H1 (cell line): ENCODE results near the gene TXNDC2. TPM values are rescaled to one million over a fixed set of nuclear protein-coding genes. Genes with fewer than 3 reads are reported as not detected.

Source experiments
- CTCF ChIA-PET: fragments of 300-600 bp; sonication (Branson Sonifier 250); formaldehyde crosslinking; loops from one replicate; lab custom pipeline; 2021; ENCODE audit not compliant: partially characterized antibody; lab: Charles Lee
- POLR2A ChIA-PET: fragments of 300-600 bp; sonication (Branson Sonifier 250); formaldehyde crosslinking; loops from one replicate; lab custom pipeline; 2021; ENCODE audit warnings: inconsistent platforms; ENCODE audit not compliant: partially characterized antibody; lab: Charles Lee
- DNase-seq, 2 experiments: peaks; one replicate each; pipeline versions ENCODE4 v3.0.0 to v3.0.0-alpha.2; 2010 to 2022; ENCODE audit warnings: low spot score in 2 of 2, low read depth in 1 of 2, mixed read lengths in 1 of 2
- FAIRE-seq: peaks from 2 replicates; lab custom pipeline; 2011; peaks lifted over from hg19 to GRCh38; lab: Jason Lieb, UNC
- H2AFZ ChIP-seq: 2 replicates; pipeline ENCODE4 v1.8.1; 2012; ENCODE audit warnings: low read length, inconsistent platforms
- H2AK5ac ChIP-seq: 2 replicates; pipeline ENCODE4 v1.6.1; 2013; ENCODE audit warnings: low read depth, low read length
- H2BK120ac ChIP-seq: replicated peaks from 2 replicates; pipeline ENCODE3; 2013; ENCODE audit warnings: low read depth, low read length, inconsistent platforms
- H2BK12ac ChIP-seq: 2 replicates; pipeline ENCODE4 v1.6.1; 2013; ENCODE audit warnings: low read depth, low read length
- H2BK15ac ChIP-seq: 2 replicates; pipeline ENCODE4 v1.6.1; 2013; ENCODE audit warnings: low read length
- H2BK20ac ChIP-seq: 2 replicates; pipeline ENCODE4 v1.6.1; 2013; ENCODE audit warnings: low read length
- H2BK5ac ChIP-seq: 2 replicates; pipeline ENCODE4 v1.6.1; 2013; ENCODE audit warnings: low read depth, low read length
- H3K14ac ChIP-seq: 2 replicates; pipeline ENCODE4 v1.6.1; 2013; ENCODE audit warnings: inconsistent platforms; ENCODE audit not compliant: insufficient read length
- H3K18ac ChIP-seq: 2 replicates; pipeline ENCODE4 v1.6.1; 2013; ENCODE audit warnings: low read length; ENCODE audit errors: extremely low read depth
- H3K23ac ChIP-seq: 2 replicates; pipeline ENCODE4 v1.6.1; 2013; ENCODE audit warnings: inconsistent platforms; ENCODE audit not compliant: insufficient read length
- H3K23me2 ChIP-seq: 2 replicates; pipeline ENCODE4 v1.6.1; 2013; ENCODE audit warnings: low read depth, low read length
- H3K27ac ChIP-seq: 2 replicates; pipeline ENCODE4 v1.6.1; 2011; ENCODE audit warnings: low read depth, low read length, inconsistent platforms
- H3K27me3 ChIP-seq, 4 experiments: replicated peaks in 1 of 4; 1 replicate in 1 of 4; 2 replicates in 3 of 4; pipeline versions ENCODE4 v1.6.1 to v1.8.1; 2011 to 2013; ENCODE audit warnings: low read length in 3 of 4, mild to moderate bottlenecking in 3 of 4, inconsistent platforms in 2 of 4, mixed read lengths in 2 of 4, moderate library complexity in 1 of 4; ENCODE audit not compliant: control insufficient read depth in 3 of 4, insufficient read depth in 3 of 4; ENCODE audit errors: extremely low read depth in 1 of 4
- H3K36me3 ChIP-seq, 4 experiments: 2 replicates each; pipeline versions ENCODE4 v1.6.1 to v1.8.1; 2011 to 2013; ENCODE audit warnings: mild to moderate bottlenecking in 4 of 4, low read length in 3 of 4, moderate library complexity in 2 of 4, control low read depth in 1 of 4, inconsistent platforms in 1 of 4; ENCODE audit not compliant: insufficient read depth in 4 of 4, control insufficient read depth in 2 of 4
- H3K4ac ChIP-seq: replicated peaks from 2 replicates; pipeline ENCODE3; 2013; ENCODE audit warnings: low read length, low read depth, mixed read lengths, inconsistent platforms; ENCODE audit not compliant: insufficient read length
- H3K4me1 ChIP-seq, 4 experiments: replicated peaks in 1 of 4; 1 replicate in 1 of 4; 2 replicates in 3 of 4; pipeline versions ENCODE4 v1.6.1 to v1.8.1; 2011 to 2013; ENCODE audit warnings: low read length in 3 of 4, inconsistent platforms in 2 of 4, mixed read lengths in 1 of 4; ENCODE audit not compliant: insufficient read depth in 4 of 4, control insufficient read depth in 3 of 4
- H3K4me2 ChIP-seq, 2 experiments: 2 replicates each; pipeline versions ENCODE4 v1.6.1 to v1.8.1; 2011 to 2013; ENCODE audit warnings: low read depth in 2 of 2, low read length in 2 of 2, control low read depth in 1 of 2, inconsistent platforms in 1 of 2, mild to moderate bottlenecking in 1 of 2; ENCODE audit not compliant: insufficient read depth in 1 of 2
- H3K4me3 ChIP-seq, 4 experiments: fragments of 200-600, 300-600 bp in 1 of 4; sonication (generic), shearing (Covaris generic), sonication (Bioruptor Twin) in 1 of 4; 2 replicates each; pipeline versions ENCODE4 v1.5.1 to v1.8.1; 2011 to 2016; ENCODE audit warnings: low read length in 4 of 4, low read depth in 3 of 4, control low read depth in 2 of 4, inconsistent platforms in 2 of 4, mild to moderate bottlenecking in 2 of 4, mixed read lengths in 1 of 4, moderate library complexity in 1 of 4; ENCODE audit not compliant: insufficient read depth in 2 of 4; ENCODE audit errors: extremely low read depth in 1 of 4
- H3K56ac ChIP-seq: replicated peaks from 2 replicates; pipeline ENCODE3; 2013; ENCODE audit warnings: low read depth, mild to moderate bottlenecking, mixed read lengths, low read length, inconsistent platforms; ENCODE audit not compliant: insufficient read length
- H3K79me1 ChIP-seq: 2 replicates; pipeline ENCODE4 v1.6.1; 2013; ENCODE audit warnings: low read depth, low read length, control low read depth
- H3K79me2 ChIP-seq, 2 experiments: 2 replicates each; pipeline versions ENCODE4 v1.6.1 to v1.8.1; 2012 to 2013; ENCODE audit warnings: low read length in 2 of 2, mild to moderate bottlenecking in 2 of 2, inconsistent platforms in 1 of 2; ENCODE audit not compliant: insufficient read depth in 2 of 2, control insufficient read depth in 1 of 2
- H3K9ac ChIP-seq, 4 experiments: replicated peaks in 1 of 4; 1 replicate in 1 of 4; 2 replicates in 3 of 4; pipeline versions ENCODE4 v1.6.1 to v1.8.1; 2011 to 2013; ENCODE audit warnings: low read depth in 3 of 4, low read length in 3 of 4, control low read depth in 2 of 4, mild to moderate bottlenecking in 2 of 4, moderate library complexity in 2 of 4, inconsistent platforms in 1 of 4; ENCODE audit errors: extremely low read depth in 1 of 4
- H3K9me3 ChIP-seq, 2 experiments: 2 replicates each; pipeline versions ENCODE4 v1.6.1 to v1.8.1; 2012 to 2013; ENCODE audit warnings: mild to moderate bottlenecking in 2 of 2, moderate library complexity in 2 of 2, control low read depth in 1 of 2, inconsistent platforms in 1 of 2, low read depth in 1 of 2, low read length in 1 of 2, mixed read lengths in 1 of 2; ENCODE audit not compliant: insufficient read depth in 2 of 2
- H4K20me1 ChIP-seq, 2 experiments: replicated peaks in 1 of 2; 2 replicates each; pipeline versions ENCODE3 to v1.8.1; 2011 to 2013; ENCODE audit warnings: inconsistent platforms in 2 of 2, low read length in 2 of 2, mild to moderate bottlenecking in 1 of 2; ENCODE audit not compliant: insufficient read depth in 2 of 2, control insufficient read depth in 1 of 2
- H4K5ac ChIP-seq: 2 replicates; pipeline ENCODE4 v1.6.1; 2013; ENCODE audit warnings: low read length, low read depth, mixed read lengths, inconsistent platforms; ENCODE audit not compliant: insufficient read length
- H4K8ac ChIP-seq: 2 replicates; pipeline ENCODE4 v1.8.0; 2013; ENCODE audit warnings: mild to moderate bottlenecking, moderate library complexity, low read length, inconsistent platforms; ENCODE audit not compliant: insufficient read depth; ENCODE audit errors: extremely low read depth
- H4K91ac ChIP-seq: replicated peaks from 2 replicates; pipeline ENCODE3; 2013; ENCODE audit warnings: low read length, mixed read lengths, inconsistent platforms; ENCODE audit not compliant: insufficient read length
- BCL11A ChIP-seq, 2 experiments: IDR thresholded peaks; one replicate each; pipeline ENCODE4 v1.6.1; 2011; ENCODE audit warnings: low read depth in 2 of 2, low read length in 2 of 2, mild to moderate bottlenecking in 2 of 2
- CREB1 ChIP-seq: IDR thresholded peaks from 2 replicates; pipeline ENCODE4 v1.6.1; 2012; ENCODE audit warnings: inconsistent platforms
- GABPA ChIP-seq: IDR thresholded peaks from 2 replicates; pipeline ENCODE4 v1.6.1; 2011; ENCODE audit warnings: mild to moderate bottlenecking, low read length, moderate library complexity, borderline replicate concordance; ENCODE audit not compliant: insufficient read depth
- POLR2AphosphoS5 ChIP-seq: IDR thresholded peaks from 2 replicates; pipeline ENCODE4 v1.6.1; 2011; ENCODE audit warnings: low read depth, low read length
- SP1 ChIP-seq: IDR thresholded peaks from 2 replicates; pipeline ENCODE4 v1.6.1; 2011; ENCODE audit warnings: low read depth, low read length
- SP2 ChIP-seq: IDR thresholded peaks from 2 replicates; pipeline ENCODE4 v1.6.1; 2012; ENCODE audit warnings: mild to moderate bottlenecking, low read length, inconsistent platforms
- SP4 ChIP-seq: IDR thresholded peaks from 2 replicates; pipeline ENCODE4 v1.6.1; 2012; ENCODE audit warnings: low read length, inconsistent platforms
- WGBS, 2 experiments: shearing (Covaris generic) in 1 of 2; methylation state at CpG; one replicate each; pipeline versions ENCODE4 v1.1.6 to v1.1.7; 2013 to 2015; ENCODE audit warnings: low lambda C conversion rate in 2 of 2, mixed read lengths in 2 of 2, inconsistent platforms in 1 of 2, low coverage in 1 of 2, missing lambda C conversion rate in 1 of 2; ENCODE audit not compliant: insufficient replicate concordance in 2 of 2, insufficient coverage in 1 of 2, insufficient read length in 1 of 2; ENCODE audit errors: extremely low coverage in 1 of 2, missing lambda C conversion rate in 1 of 2; 5-methylcytosine and 5-hydroxymethylcytosine counted together
- polyA plus RNA-seq, 7 experiments: library from polyadenylated mRNA; depleted of rRNA in 3 of 7; stranded (reverse) in 5 of 7; unstranded in 2 of 7; fragments of >200 nt in 5 of 7; fragments of 200-250 nt in 2 of 7; gene quantifications; 1 replicate in 5 of 7; 2 replicates in 1 of 7; 4 replicates in 1 of 7; pipeline versions ENCODE4 v1.2.1 to v1.2.3, GENCODE V29; 2011 to 2013; ENCODE audit warnings: missing spikeins in 2 of 7, mixed read lengths in 2 of 7
- total RNA-seq: library from RNA; stranded (reverse); fragmentation: NEBNext Ultra II Directional; extraction: Animal tissue kit (Norgen Biotek cat#: 25700); gene quantifications from 2 replicates; pipeline ENCODE4 v1.2.1, GENCODE V29; 2021
- TF ChIP-seq, protein P1 (sequence below): IDR thresholded peaks from 2 replicates; pipeline ENCODE4 v1.6.1; 2011; ENCODE audit warnings: low read depth, mild to moderate bottlenecking, low read length; ENCODE audit not compliant: insufficient read depth
- TF ChIP-seq, protein P2 (sequence below): IDR thresholded peaks from 2 replicates; pipeline ENCODE4 v1.6.1; 2012; ENCODE audit warnings: inconsistent platforms

TXNDC2 gene
- total and polyA plus RNA-seq, 2 of the 8 experiments (the other 6 are each of a cell fraction or from before 2014, with no cell fraction given) = 0.09 TPM; not detected in 1

DNA sequence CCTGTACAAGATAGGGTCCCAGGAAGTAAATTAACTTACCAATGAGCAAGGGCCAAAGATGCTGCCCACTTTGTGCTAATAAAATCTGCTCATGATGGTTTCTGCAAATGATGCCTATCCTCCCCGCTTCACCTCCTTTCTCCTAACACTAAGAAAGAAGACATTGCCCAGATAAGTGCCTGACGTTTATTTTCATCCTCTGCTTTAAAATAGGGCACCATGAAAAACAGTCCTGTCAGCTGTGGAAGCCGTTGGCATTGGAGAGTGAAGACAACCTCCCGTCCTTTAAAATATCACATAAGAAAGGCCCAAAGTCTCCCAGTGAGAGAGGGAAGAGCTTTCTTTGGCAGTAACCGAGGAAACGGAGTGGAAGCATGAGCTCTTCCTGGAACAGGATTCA lies 1.7 kb upstream of the TXNDC2 start:
- Histone ChIP-seq H4K5ac (no peak overlapping the region), H3K9me3 (no peaks in the 10 kb centered on the region), H3K79me1 (no peaks in the 10 kb centered on the region), H2AFZ (no peak overlapping the region), H3K23me2 (no peaks in the 10 kb centered on the region), H3K18ac (no peak overlapping the region), H2AK5ac (no peak overlapping the region), H3K9ac (no peak overlapping the region), H4K91ac (no peak overlapping the region), H3K14ac (no peak overlapping the region), H3K27me3 (no peaks in the 10 kb centered on the region), H3K4me3 (no peak overlapping the region), H3K4ac (no peak overlapping the region), H2BK5ac (no peak overlapping the region), H2BK20ac (no peak overlapping the region), H2BK15ac (no peak overlapping the region), H4K20me1 (no peaks in the 10 kb centered on the region), H2BK12ac (no peak overlapping the region), H3K4me2 (no peak overlapping the region), H3K56ac (no peak overlapping the region), H3K4me1 (no peaks in the 10 kb centered on the region), H4K8ac (no peak overlapping the region; the same call in 1 of the 2 replicates), H3K79me2 (no peaks in the 10 kb centered on the region), H3K27ac (no peak overlapping the region), H3K23ac (no peak overlapping the region), H2BK120ac (no peak overlapping the region), H3K36me3 (no peaks in the 10 kb centered on the region)
- POLR2A ChIA-PET = no interaction called here
- CTCF ChIA-PET = no interaction called here
- DNase-seq (no peak), FAIRE-seq (no peak)
- 88% methylated on average over 6 of the region's 6 CpGs; no CpG with 5 or more reads in 1 of the 2 experiments for WGBS, 2 experiments
- TF ChIP-seq, protein P1, sequence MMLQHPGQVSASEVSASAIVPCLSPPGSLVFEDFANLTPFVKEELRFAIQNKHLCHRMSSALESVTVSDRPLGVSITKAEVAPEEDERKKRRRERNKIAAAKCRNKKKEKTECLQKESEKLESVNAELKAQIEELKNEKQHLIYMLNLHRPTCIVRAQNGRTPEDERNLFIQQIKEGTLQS = no peak
- TF ChIP-seq SP4 = no peak
- TF ChIP-seq SP2 = no peak
- TF ChIP-seq BCL11A (IDR thresholded peaks at IDR 0.05; ENCODE audit: low read depth in 2 of 2, low read length in 2 of 2) = no peak
- TF ChIP-seq, protein P2, sequence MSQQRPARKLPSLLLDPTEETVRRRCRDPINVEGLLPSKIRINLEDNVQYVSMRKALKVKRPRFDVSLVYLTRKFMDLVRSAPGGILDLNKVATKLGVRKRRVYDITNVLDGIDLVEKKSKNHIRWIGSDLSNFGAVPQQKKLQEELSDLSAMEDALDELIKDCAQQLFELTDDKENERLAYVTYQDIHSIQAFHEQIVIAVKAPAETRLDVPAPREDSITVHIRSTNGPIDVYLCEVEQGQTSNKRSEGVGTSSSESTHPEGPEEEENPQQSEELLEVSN = no peak
- TF ChIP-seq SP1 = no peak
- no peak for TF ChIP-seq GABPA
- TF ChIP-seq POLR2AphosphoS5 = no peak
- TF ChIP-seq CREB1 = no peak
